Measurements from ENCODE around the gene ELOA. TPM values are rescaled to one million over a fixed set of nuclear protein-coding genes. Genes with fewer than 3 reads are reported as not detected.

The ELOA gene
- total RNA-seq, 1 donor from 2014 or later = 70.2 TPM

DNA sequence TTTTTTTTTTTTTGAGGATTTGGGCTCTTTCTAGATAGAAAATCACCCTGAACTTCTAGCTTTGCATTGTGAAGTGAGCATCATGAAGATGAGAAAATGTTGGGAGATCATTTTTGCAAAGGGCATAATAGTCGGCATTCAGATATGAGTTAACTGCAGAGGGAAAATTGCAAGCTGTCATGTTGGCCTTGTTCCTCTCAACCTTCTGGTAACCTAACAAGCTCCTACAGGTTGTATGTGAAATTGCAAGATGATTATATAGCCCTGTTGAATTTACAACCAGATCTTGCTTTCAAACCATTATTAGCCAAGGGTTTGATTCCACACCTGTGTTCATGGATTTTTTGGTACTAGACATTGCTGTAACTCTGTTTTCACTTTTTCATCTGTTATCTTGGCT lies 2.2 kb downstream of the ELOA start:
- CTCF ChIA-PET = interaction anchor here (0.6 to 4.7 kb wide), 13 partner anchors 19 to 171 kb away, joined by 3 to 40 read pairs (median 3); partner anchors contain the start of gene RPL11
- POLR2A ChIA-PET = interaction anchor here (0.8 to 10.6 kb wide), 3 partner anchors 9 to 50 kb away, joined by 4 to 229 read pairs (median 145); partner anchors contain the start of gene RPL11
- Mint-ChIP-seq H3K4me3 (peak overlapping the region; percentile 90), H3K36me3 (ENCODE audit: low read depth) (peaks cover 52% of the 10 kb centered on the region), H3K9me3 (no peaks in the 10 kb centered on the region), H3K27ac (peak overlapping the region; percentile 41), H3K27me3 (no peaks in the 10 kb centered on the region), H3K4me1 (peaks cover 59% of the 10 kb centered on the region)
- intact Hi-C loops (cut with micrococcal nuclease) = loop anchor here (5.0 kb wide), 1 partner anchor 248 kb away; no protein-coding TSS in a partner anchor
- TF ChIP-seq, protein P1, sequence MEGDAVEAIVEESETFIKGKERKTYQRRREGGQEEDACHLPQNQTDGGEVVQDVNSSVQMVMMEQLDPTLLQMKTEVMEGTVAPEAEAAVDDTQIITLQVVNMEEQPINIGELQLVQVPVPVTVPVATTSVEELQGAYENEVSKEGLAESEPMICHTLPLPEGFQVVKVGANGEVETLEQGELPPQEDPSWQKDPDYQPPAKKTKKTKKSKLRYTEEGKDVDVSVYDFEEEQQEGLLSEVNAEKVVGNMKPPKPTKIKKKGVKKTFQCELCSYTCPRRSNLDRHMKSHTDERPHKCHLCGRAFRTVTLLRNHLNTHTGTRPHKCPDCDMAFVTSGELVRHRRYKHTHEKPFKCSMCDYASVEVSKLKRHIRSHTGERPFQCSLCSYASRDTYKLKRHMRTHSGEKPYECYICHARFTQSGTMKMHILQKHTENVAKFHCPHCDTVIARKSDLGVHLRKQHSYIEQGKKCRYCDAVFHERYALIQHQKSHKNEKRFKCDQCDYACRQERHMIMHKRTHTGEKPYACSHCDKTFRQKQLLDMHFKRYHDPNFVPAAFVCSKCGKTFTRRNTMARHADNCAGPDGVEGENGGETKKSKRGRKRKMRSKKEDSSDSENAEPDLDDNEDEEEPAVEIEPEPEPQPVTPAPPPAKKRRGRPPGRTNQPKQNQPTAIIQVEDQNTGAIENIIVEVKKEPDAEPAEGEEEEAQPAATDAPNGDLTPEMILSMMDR (IDR thresholded peaks at IDR 0.05) = no peak
- ATAC-seq (ENCODE audit: low read depth) = peak; percentile 14
- DNase-seq = no peak

DNA sequence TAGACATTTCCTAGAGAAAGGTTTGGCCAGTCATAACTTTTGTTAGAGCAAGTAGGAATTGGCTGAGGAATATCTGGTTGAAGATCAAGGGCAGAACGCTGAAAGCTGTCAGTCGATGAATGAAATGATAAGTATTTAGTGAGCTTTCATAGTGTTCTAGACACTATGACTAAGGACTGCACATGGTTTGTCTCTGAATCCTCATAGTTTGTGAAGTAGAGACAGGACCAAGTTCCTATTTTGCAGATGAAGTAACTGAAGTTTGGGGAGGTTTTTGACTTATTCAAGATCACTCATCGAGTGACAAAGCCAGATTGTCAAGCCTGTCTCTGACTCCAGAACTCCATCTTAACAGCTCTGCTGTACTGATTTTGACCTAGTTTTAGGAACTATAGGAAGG lies 4.7 kb downstream of the ELOA start:
- Mint-ChIP-seq H3K4me3 (no peak overlapping the region), H3K36me3 (ENCODE audit: low read depth) (peaks cover 76% of the 10 kb centered on the region), H3K27ac (peak overlapping the region; percentile 13), H3K4me1 (peaks cover 54% of the 10 kb centered on the region), H3K27me3 (no peaks in the 10 kb centered on the region), H3K9me3 (no peaks in the 10 kb centered on the region)
- intact Hi-C loops (cut with micrococcal nuclease) = loop anchor here (5.0 kb wide), 1 partner anchor 251 kb away; no protein-coding TSS in a partner anchor
- POLR2A ChIA-PET = interaction anchor here (0.6 to 10.6 kb wide), 3 partner anchors 27 to 60 kb away, joined by 3 to 229 read pairs (median 145); partner anchors contain the start of gene RPL11
- DNase-seq = no peak
- ATAC-seq (ENCODE audit: low read depth) = no peak
- TF ChIP-seq, protein P1 (IDR thresholded peaks at IDR 0.05) = no peak
- CTCF ChIA-PET = interaction anchor here (0.8 to 1.4 kb wide), 5 partner anchors 21 to 169 kb away, joined by 3 to 5 read pairs (median 3); partner anchors contain the start of gene RPL11

DNA sequence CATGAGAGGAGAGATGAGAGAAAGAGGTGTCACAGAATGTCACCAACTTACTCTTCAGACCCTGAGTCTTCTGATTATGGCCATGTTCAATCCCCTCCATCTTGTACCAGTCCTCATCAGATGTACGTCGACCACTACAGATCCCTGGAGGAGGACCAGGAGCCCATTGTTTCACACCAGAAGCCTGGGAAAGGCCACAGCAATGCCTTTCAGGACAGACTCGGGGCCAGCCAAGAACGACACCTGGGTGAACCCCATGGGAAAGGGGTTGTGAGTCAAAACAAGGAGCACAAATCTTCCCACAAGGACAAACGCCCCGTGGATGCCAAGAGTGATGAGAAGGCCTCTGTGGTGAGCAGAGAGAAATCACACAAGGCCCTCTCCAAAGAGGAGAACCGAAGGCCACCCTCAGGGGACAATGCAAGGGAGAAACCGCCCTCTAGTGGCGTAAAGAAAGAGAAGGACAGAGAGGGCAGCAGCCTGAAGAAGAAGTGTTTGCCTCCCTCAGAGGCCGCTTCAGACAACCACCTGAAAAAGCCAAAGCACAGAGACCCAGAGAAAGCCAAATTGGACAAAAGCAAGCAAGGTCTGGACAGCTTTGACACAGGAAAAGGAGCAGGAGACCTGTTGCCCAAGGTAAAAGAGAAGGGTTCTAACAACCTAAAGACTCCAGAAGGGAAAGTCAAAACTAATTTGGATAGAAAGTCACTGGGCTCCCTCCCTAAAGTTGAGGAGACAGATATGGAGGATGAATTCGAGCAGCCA lies 8.0 kb downstream of the ELOA start:
- Mint-ChIP-seq H3K4me3 (no peak overlapping the region), H3K27ac (peak overlapping the region; percentile 41), H3K27me3 (no peaks in the 10 kb centered on the region), H3K36me3 (ENCODE audit: low read depth) (peaks cover 93% of the 10 kb centered on the region), H3K4me1 (peaks cover 33% of the 10 kb centered on the region), H3K9me3 (no peaks in the 10 kb centered on the region)
- TF ChIP-seq, protein P1 (IDR thresholded peaks at IDR 0.05) = peak; percentile 25
- ChIA-PET CTCF (interaction anchor here (0.7 to 1.3 kb wide), 6 partner anchors 21 to 207 kb away, joined by 3 to 7 read pairs (median 4); partner anchors contain the start of gene RPL11), POLR2A (interaction anchor here (0.7 to 1.2 kb wide), 2 partner anchors 21 to 59 kb away, joined by 3 to 9 read pairs; partner anchors contain the start of gene RPL11)
- DNase-seq (no peak), ATAC-seq (ENCODE audit: low read depth) (peak; percentile 84)
- intact Hi-C loops (cut with micrococcal nuclease) = loop anchor here (1.0 to 2.0 kb wide), 4 partner anchors 40 to 207 kb away; partner anchors contain the start of genes LYPLA2 and RPL11

DNA sequence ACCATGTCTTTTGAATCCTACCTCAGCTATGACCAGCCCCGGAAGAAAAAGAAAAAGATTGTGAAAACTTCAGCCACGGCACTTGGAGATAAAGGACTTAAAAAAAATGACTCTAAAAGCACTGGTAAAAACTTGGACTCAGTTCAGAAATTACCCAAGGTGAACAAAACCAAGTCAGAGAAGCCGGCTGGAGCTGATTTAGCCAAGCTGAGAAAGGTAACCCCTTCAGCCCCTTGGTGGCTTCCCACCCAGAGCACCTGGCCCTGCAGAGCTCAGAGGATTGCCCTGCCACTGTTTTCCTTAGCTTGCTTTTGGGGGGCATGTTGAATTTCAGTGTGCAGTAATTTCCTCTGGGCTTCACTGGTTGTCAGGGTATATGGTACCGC lies 8.5 kb downstream of the ELOA start:
- ATAC-seq (ENCODE audit: low read depth) = no peak
- TF ChIP-seq, protein P1 (IDR thresholded peaks at IDR 0.05) = no peak
- POLR2A ChIA-PET = interaction anchor here (0.7 to 1.2 kb wide), 2 partner anchors 21 to 60 kb away, joined by 3 to 9 read pairs; partner anchors contain the start of gene RPL11
- Mint-ChIP-seq H3K9me3 (no peaks in the 10 kb centered on the region), H3K27me3 (no peaks in the 10 kb centered on the region), H3K4me1 (peaks cover 31% of the 10 kb centered on the region), H3K36me3 (ENCODE audit: low read depth) (peaks cover 94% of the 10 kb centered on the region), H3K27ac (no peak overlapping the region), H3K4me3 (no peak overlapping the region)
- CTCF ChIA-PET = interaction anchor here (0.7 to 1.3 kb wide), 7 partner anchors 20 to 207 kb away, joined by 3 to 7 read pairs (median 4); partner anchors contain the start of gene RPL11
- intact Hi-C loops (cut with micrococcal nuclease) = loop anchor here (1.0 to 2.0 kb wide), 4 partner anchors 39 to 208 kb away; partner anchors contain the start of genes LYPLA2 and RPL11
- DNase-seq = no peak

DNA sequence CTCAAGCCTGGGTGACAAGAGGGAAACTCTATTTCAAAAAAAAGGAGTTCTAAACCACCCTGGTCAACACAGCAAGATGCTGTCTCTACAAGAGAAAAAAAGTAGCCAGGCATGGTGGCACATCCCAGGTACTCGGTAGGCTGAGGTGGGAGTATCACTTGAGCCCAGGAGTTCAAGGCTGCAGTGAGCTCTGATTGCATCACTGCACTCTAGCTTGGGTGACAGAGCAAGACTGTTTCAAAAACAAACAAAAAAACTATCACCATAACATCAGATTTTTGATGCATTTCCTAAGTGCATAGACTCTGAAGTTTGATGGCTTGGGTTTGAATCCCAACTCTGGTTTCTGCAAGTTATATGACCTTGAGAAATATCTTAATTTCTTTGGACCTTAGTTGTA lies 9.6 kb downstream of the ELOA start:
- peaks cover 92% of the 10 kb centered on the region for H3K36me3 Mint-ChIP-seq (ENCODE audit: low read depth)
- H3K4me1 Mint-ChIP-seq = peaks cover 20% of the 10 kb centered on the region
- ChIA-PET CTCF (interaction anchor here (1.2 kb wide), 2 partner anchors 26 to 59 kb away, joined by 3 read pairs; no protein-coding TSS in a partner anchor), POLR2A (no interaction called here)
- no peaks in the 10 kb centered on the region for H3K27me3 Mint-ChIP-seq
- no peak overlapping the region for H3K27ac Mint-ChIP-seq
- intact Hi-C loops (cut with micrococcal nuclease) = no loop called here
- no peaks in the 10 kb centered on the region for H3K9me3 Mint-ChIP-seq
- DNase-seq (no peak), ATAC-seq (ENCODE audit: low read depth) (no peak)
- TF ChIP-seq, protein P1 (IDR thresholded peaks at IDR 0.05) = no peak
- H3K4me3 Mint-ChIP-seq = no peak overlapping the region

Measured in activated B cell treated with CpG ODN at 0.5 μM for 24 hours (primary cell).